NB4 (cell line): Measurements from ENCODE around the gene DPP10.

ENCODE experiments used
- DNase-seq: peaks from one replicate; pipeline ENCODE4 v3.0.0; 2010; ENCODE audit warnings: low read depth
- H3K4me3 ChIP-seq: one replicate; pipeline ENCODE4 v1.5.1; 2011; ENCODE audit warnings: mild to moderate bottlenecking, low read depth, low read length, moderate library complexity
- MYC ChIP-seq: IDR thresholded peaks from 2 replicates; pipeline ENCODE4 v1.6.1; 2011; ENCODE audit warnings: low read depth, low read length
- POLR2A ChIP-seq: IDR thresholded peaks from 2 replicates; pipeline ENCODE4 v1.6.1; 2011; ENCODE audit warnings: mild to moderate bottlenecking; ENCODE audit not compliant: insufficient read length; ENCODE audit errors: extremely low read depth
- TF ChIP-seq, protein P1 (sequence below): IDR thresholded peaks from 2 replicates; pipeline ENCODE4 v1.6.1; 2011; ENCODE audit warnings: low read depth, low read length
- TF ChIP-seq, protein P2 (sequence below): IDR thresholded peaks from one replicate; pipeline ENCODE4 v1.5.1; 2012; ENCODE audit warnings: low read depth, low read length

Gene DPP10

GRCh38 chr2:114862243-114862642, 419.8 kb downstream of the DPP10 start:
- TF ChIP-seq MYC (no peak), POLR2A (no peak)
- TF ChIP-seq, protein P1, sequence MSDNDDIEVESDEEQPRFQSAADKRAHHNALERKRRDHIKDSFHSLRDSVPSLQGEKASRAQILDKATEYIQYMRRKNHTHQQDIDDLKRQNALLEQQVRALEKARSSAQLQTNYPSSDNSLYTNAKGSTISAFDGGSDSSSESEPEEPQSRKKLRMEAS, result no peak
- TF ChIP-seq, protein P2, sequence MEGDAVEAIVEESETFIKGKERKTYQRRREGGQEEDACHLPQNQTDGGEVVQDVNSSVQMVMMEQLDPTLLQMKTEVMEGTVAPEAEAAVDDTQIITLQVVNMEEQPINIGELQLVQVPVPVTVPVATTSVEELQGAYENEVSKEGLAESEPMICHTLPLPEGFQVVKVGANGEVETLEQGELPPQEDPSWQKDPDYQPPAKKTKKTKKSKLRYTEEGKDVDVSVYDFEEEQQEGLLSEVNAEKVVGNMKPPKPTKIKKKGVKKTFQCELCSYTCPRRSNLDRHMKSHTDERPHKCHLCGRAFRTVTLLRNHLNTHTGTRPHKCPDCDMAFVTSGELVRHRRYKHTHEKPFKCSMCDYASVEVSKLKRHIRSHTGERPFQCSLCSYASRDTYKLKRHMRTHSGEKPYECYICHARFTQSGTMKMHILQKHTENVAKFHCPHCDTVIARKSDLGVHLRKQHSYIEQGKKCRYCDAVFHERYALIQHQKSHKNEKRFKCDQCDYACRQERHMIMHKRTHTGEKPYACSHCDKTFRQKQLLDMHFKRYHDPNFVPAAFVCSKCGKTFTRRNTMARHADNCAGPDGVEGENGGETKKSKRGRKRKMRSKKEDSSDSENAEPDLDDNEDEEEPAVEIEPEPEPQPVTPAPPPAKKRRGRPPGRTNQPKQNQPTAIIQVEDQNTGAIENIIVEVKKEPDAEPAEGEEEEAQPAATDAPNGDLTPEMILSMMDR, result no peak
- DNase-seq, result no peak
- H3K4me3 ChIP-seq, result no peak overlapping the region

GRCh38 chr2:114864901-114865300, 422.5 kb downstream of the DPP10 start:
- TF ChIP-seq, protein P2, result no peak

GRCh38 chr2:114880046-114880445, 437.6 kb downstream of the DPP10 start:
- TF ChIP-seq POLR2A (no peak), MYC (no peak)
- TF ChIP-seq, protein P1, result no peak
- TF ChIP-seq, protein P2, result no peak
- H3K4me3 ChIP-seq, result no peak overlapping the region
- DNase-seq, result no peak

More at GRCh38 chr2:114864901-114865300, 422.5 kb downstream of the DPP10 start:
- no peak for DNase-seq
- no peak overlapping the region for H3K4me3 ChIP-seq

GRCh38 chr2:114919985-114920384, 477.5 kb downstream of the DPP10 start:
- no peak for DNase-seq
- TF ChIP-seq, protein P1, result no peak
- TF ChIP-seq MYC (no peak), POLR2A (no peak)
- TF ChIP-seq, protein P2, result no peak

DNA sequence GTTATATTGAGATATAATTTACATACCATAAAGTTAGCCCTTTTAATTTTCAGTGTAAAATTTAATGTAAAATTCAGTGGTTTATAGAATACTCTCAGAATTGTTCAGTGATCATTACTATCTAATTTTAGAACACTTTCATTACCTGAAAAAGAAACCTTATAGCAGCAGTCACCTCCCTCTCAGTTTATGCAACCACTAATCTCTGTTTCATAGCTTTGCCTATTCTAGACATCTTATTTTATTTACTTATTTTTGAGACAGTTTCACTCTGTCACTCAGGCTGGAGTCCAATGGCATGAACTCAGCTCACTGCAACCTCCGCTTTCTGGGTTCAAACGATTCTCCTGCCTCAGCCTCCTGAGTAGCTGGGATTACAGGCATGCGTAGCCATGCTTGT, 479.6 kb downstream of the DPP10 start:
- no peak overlapping the region for H3K4me3 ChIP-seq
- TF ChIP-seq MYC (no peak), POLR2A (no peak)
- TF ChIP-seq, protein P2, result no peak
- TF ChIP-seq, protein P1, result no peak
- DNase-seq, result no peak

More at GRCh38 chr2:114919985-114920384, 477.5 kb downstream of the DPP10 start:
- H3K4me3 ChIP-seq, result no peak overlapping the region

- H3K4me3 ChIP-seq, result no peak overlapping the region
- TF ChIP-seq, protein P1, result no peak
- TF ChIP-seq MYC (no peak), POLR2A (no peak)
- TF ChIP-seq, protein P2, result no peak
- no peak for DNase-seq
Measured at GRCh38 chr2:114925296-114926255, 483.1 kb downstream of the DPP10 start.
